ENCODE measurements around the gene NEMP2.

NEMP2 gene

DNA sequence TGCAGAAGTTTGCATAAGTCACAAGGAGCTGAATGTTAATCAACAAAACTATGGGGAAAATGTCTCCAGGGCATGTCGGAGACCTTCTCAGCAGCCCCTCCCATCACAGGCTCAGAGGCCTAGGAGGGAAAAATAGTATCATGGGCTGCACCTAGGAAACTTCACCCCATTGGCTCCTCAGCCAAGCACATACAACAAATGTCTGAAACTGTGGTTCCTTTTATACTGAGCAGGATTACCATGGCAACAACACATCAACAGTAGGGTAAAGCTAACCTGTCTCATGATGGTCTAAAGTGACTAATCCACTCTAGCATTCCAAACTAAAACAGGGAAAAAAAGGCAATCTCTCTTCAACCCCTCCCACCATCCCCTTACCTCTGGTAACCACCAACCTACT, 3.2 kb upstream of the NEMP2 start:
- Mint-ChIP-seq H3K4me3 (no peak overlapping the region), H3K27ac (no peak overlapping the region), H3K27me3 (no peaks in the 10 kb centered on the region), H3K4me1 (peaks cover 24% of the 10 kb centered on the region), H3K9me3 (peaks cover 44 to 65% of the 10 kb centered on the region in 2 donors)
- DNase-seq, result no peak
- no peak for ATAC-seq

- H3K27ac Mint-ChIP-seq, result peak overlapping the region in 1 of 2 donors; percentile 34
- H3K9me3 Mint-ChIP-seq, result peaks cover 27 to 43% of the 10 kb centered on the region in 2 donors
- H3K4me3 Mint-ChIP-seq, result peak overlapping the region; percentile 74 to 84
- peaks cover 46% of the 10 kb centered on the region for H3K4me1 Mint-ChIP-seq
- H3K27me3 Mint-ChIP-seq, result no peaks in the 10 kb centered on the region
- no peak for DNase-seq
- ATAC-seq, result no peak
Observed at GRCh38 chr2:190535586-190535985, 1.1 kb upstream of the NEMP2 start.

GRCh38 chr2:190535121-190535439, 558 bp upstream of the NEMP2 start:
- H3K4me1 Mint-ChIP-seq, result peaks cover 51% of the 10 kb centered on the region
- no peak for DNase-seq
- ATAC-seq, result no peak
- H3K4me3 Mint-ChIP-seq, result peak overlapping the region; percentile 84 to 92
- H3K27ac Mint-ChIP-seq, result peak overlapping the region; percentile 94 to 96
- peaks cover 22 to 38% of the 10 kb centered on the region in 2 donors for H3K9me3 Mint-ChIP-seq
- no peaks in the 10 kb centered on the region for H3K27me3 Mint-ChIP-seq

- peak; percentile 66 for ATAC-seq
- peak overlapping the region; percentile 99 for H3K27ac Mint-ChIP-seq
- H3K9me3 Mint-ChIP-seq, result peaks cover 15 to 28% of the 10 kb centered on the region in 2 donors
- H3K27me3 Mint-ChIP-seq, result no peaks in the 10 kb centered on the region
- DNase-seq, result peak; percentile 47 to 66
- peaks cover 62% of the 10 kb centered on the region for H3K4me1 Mint-ChIP-seq
- H3K4me3 Mint-ChIP-seq, result peak overlapping the region; percentile 92 to 96
Observed at GRCh38 chr2:190533968-190534309, 583 bp downstream of the NEMP2 start.

DNA sequence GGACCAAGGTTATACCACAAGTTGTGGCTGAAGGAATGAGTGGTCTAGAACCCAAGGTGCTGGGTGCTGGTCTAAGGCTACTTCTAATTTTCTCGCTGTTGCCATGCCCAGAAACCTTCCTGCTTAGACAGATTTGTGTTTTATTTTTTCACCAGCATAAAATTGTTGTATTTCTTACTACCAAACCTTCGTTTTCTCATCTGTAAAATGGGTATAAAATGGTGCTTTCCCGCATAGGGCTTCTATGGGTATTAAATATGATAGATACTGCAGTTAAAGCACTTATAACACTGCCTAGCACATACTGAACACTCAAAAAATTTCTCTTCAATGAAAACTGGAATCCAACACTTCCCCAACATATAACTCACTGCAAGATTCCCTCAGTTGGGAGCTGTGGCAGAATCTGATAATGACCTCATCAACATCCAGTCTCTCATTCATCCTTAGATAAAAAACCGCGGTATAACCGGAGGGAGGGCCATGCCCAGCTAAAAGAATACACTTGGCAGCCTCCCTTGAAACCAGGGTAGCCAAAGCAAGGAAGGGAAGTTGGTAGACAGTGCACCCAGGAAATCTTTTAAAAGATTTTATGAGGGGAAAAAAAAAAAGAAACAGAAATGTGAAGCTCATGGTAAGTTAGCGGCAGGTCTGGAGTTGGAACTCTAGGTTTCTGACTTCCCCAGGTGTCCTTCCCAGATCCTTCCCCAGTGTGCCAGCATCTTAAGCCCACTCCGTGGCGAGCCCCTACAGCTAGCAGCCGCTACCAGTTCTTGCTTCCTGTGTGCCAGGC, 1.2 kb downstream of the NEMP2 start:
- no peak for DNase-seq
- H3K27me3 Mint-ChIP-seq, result no peaks in the 10 kb centered on the region
- H3K9me3 Mint-ChIP-seq, result peaks cover 10 to 22% of the 10 kb centered on the region in 2 donors
- ATAC-seq, result no peak
- peak overlapping the region; percentile 99 for H3K27ac Mint-ChIP-seq
- peak overlapping the region; percentile 92 to 96 for H3K4me3 Mint-ChIP-seq
- H3K4me1 Mint-ChIP-seq, result peaks cover 68% of the 10 kb centered on the region

DNA sequence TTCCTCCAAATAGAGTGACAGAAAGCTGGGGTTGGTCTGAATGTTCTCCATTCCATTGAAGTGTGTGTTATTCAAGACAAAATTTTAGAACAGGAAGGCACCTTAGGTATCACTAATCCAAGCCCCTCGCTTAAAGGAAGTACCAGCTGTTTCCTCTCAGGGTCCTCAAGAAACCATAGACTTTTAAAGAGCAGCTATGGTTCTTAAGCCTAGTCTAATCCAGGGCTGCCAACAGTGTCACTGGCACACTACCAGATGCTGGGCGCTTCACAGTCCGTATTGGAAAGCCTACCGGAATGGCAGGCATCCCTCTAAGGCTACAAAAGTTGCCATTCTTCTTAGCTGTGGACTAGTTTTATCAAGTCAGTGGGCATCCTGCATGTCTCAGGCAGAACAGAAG, 1.9 kb downstream of the NEMP2 start:
- DNase-seq (no peak), ATAC-seq (no peak)
- Mint-ChIP-seq H3K4me1 (peaks cover 76% of the 10 kb centered on the region), H3K4me3 (peak overlapping the region; percentile 92 to 96), H3K27me3 (no peaks in the 10 kb centered on the region), H3K27ac (peak overlapping the region in 1 of 2 donors; percentile 59), H3K9me3 (peaks cover 9 to 14% of the 10 kb centered on the region in 2 donors)

DNA sequence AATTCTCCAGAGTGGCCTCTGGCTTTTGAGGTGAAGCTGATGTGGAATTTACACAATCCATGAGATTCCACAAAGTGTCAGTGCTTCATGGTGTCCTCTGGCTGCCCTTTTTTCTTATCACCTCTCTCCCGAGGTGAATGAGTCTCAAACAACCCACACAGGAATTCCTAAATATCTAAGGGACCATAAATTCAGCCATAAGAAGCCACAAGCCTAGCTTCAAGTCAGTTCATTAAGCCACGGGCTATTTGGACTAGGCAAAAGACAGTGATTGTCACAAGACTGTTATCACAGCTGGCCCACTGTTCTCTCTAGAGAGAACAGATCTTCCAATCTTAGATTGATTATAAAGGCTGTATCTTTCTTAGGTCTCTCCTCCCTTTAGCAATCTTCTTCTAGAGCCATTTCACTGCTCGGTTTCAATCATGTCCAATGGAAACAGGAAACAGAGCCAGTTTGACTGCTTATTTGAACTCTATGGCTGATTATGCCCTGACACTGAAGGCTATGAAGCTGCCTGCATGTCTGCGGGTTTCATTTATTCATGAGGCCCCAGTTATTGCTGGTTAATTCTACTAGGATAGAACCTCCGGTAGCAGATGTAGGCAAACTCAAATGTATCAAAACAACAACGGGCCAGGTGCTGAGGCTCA, 4.1 kb downstream of the NEMP2 start:
- peaks cover 85% of the 10 kb centered on the region for H3K4me1 Mint-ChIP-seq
- H3K27ac Mint-ChIP-seq, result no peak overlapping the region
- DNase-seq (no peak), ATAC-seq (no peak)
- no peaks in the 10 kb centered on the region for H3K27me3 Mint-ChIP-seq
- H3K9me3 Mint-ChIP-seq, result no peaks in the 10 kb centered on the region
- peak overlapping the region; percentile 0 to 30 for H3K4me3 Mint-ChIP-seq

DNA sequence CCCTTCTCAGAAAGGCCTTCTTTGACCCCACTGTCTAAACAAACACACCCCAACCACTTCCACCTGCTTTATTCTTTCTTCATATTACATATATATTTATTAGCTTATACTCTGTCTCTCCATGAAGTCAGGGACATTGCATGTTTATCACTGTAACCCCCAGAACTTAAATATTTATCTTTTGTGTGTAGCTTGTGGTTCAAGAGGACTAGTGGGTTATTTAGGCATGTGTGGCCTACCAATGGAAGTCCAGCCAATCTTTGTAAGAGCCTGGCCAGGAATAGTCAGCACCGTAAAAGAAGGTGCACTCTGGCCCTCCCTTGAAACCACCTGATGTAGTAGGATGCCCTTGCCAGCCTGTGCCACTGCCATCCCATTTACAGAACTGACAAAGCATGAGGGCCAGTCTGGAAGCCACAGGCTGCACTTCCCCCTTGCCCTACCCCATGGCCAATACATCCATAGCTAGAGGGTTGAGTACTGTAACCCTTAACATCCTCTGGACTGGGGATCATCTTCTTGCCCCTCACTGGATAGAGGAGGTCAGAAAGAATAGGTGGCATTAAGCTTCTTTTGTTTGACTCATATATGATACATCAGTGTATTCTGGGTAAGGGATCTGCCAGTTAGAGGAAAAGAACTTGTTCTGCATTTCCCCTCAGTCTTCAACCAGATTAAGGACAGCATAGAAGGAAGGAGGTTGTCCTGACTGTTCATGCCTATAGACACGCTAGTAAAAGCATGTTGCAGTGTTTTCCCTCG, 4.9 kb downstream of the NEMP2 start:
- H3K27ac Mint-ChIP-seq, result peak overlapping the region in 1 of 2 donors; percentile 2

GRCh38 chr2:190528521-190529001, 6.0 kb downstream of the NEMP2 start:
- Mint-ChIP-seq H3K4me3 (no peak overlapping the region), H3K27me3 (no peaks in the 10 kb centered on the region), H3K9me3 (no peaks in the 10 kb centered on the region), H3K27ac (no peak overlapping the region), H3K4me1 (peaks cover 83% of the 10 kb centered on the region)
- ATAC-seq, result no peak
- no peak for DNase-seq

More for the DNA sequence above, 4.9 kb downstream of the NEMP2 start:
- peaks cover 88% of the 10 kb centered on the region for H3K4me1 Mint-ChIP-seq
- no peaks in the 10 kb centered on the region for H3K9me3 Mint-ChIP-seq
- no peaks in the 10 kb centered on the region for H3K27me3 Mint-ChIP-seq
- DNase-seq (no peak), ATAC-seq (no peak)
- no peak overlapping the region for H3K4me3 Mint-ChIP-seq

DNA sequence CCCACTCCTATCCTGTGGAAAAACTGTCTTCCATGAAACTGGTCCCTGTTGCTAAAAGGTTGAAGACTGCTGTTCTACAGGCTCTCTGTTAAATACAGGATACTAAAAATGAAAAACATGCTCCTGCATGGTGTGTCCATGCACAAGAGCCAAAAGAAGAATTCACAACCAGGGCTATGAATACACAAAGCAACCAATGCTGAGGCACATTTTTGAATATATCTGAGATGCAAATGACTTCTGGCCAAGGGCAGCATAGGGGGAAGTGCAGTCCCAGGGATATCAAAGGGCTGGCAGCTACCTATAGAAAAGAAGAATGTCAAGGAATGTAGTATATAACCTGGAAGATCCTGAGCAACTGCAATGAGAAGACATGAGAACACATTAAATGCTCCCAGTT, 6.6 kb downstream of the NEMP2 start:
- Mint-ChIP-seq H3K9me3 (no peaks in the 10 kb centered on the region), H3K4me3 (no peak overlapping the region), H3K27me3 (no peaks in the 10 kb centered on the region), H3K4me1 (peaks cover 77% of the 10 kb centered on the region), H3K27ac (no peak overlapping the region)
- ATAC-seq, result no peak
- no peak for DNase-seq

GRCh38 chr2:190527214-190527613, 7.3 kb downstream of the NEMP2 start:
- Mint-ChIP-seq H3K27me3 (no peaks in the 10 kb centered on the region), H3K4me3 (no peak overlapping the region), H3K27ac (no peak overlapping the region), H3K9me3 (no peaks in the 10 kb centered on the region), H3K4me1 (peaks cover 70% of the 10 kb centered on the region)
- ATAC-seq (no peak), DNase-seq (no peak)

GRCh38 chr2:190526105-190526750, 8.3 kb downstream of the NEMP2 start:
- ATAC-seq (no peak), DNase-seq (no peak)
- H3K4me1 Mint-ChIP-seq, result peaks cover 68% of the 10 kb centered on the region
- H3K9me3 Mint-ChIP-seq, result no peaks in the 10 kb centered on the region
- H3K27ac Mint-ChIP-seq, result peak overlapping the region in 1 of 2 donors; percentile 47
- H3K27me3 Mint-ChIP-seq, result no peaks in the 10 kb centered on the region
- H3K4me3 Mint-ChIP-seq, result peak overlapping the region in 1 of 2 donors; percentile 16

DNA sequence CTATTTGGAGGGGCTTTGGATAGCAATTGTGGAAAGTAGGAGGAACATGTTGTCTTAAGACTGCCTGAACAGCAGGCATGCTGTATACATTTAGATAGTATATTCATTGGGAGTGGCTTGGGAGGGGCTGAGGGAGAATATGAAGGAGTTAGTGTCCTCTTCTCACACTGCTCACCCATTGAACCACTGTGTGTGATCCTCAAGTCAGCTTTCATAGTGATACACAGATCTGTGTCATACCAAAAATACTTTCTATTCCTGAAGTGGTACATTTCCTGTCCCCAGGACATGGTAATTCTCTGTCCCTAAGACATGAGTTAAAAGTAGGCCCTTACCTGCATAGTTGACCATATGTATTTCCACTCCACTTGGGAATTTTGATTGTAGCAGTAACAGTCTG, 9.6 kb downstream of the NEMP2 start:
- peaks cover 68% of the 10 kb centered on the region for H3K4me1 Mint-ChIP-seq
- no peak for DNase-seq
- no peak overlapping the region for H3K27ac Mint-ChIP-seq
- H3K4me3 Mint-ChIP-seq, result no peak overlapping the region
- no peaks in the 10 kb centered on the region for H3K27me3 Mint-ChIP-seq
- no peaks in the 10 kb centered on the region for H3K9me3 Mint-ChIP-seq
- peak; percentile 61 for ATAC-seq

- Mint-ChIP-seq H3K4me3 (peak overlapping the region; percentile 2 to 9), H3K27ac (peak overlapping the region; percentile 6), H3K9me3 (no peaks in the 10 kb centered on the region), H3K4me1 (peaks cover 34% of the 10 kb centered on the region), H3K27me3 (no peaks in the 10 kb centered on the region)
- ATAC-seq (peak; percentile 78), DNase-seq (no peak)
Observed at GRCh38 chr2:190519975-190520767, 14.4 kb downstream of the NEMP2 start.

DNA sequence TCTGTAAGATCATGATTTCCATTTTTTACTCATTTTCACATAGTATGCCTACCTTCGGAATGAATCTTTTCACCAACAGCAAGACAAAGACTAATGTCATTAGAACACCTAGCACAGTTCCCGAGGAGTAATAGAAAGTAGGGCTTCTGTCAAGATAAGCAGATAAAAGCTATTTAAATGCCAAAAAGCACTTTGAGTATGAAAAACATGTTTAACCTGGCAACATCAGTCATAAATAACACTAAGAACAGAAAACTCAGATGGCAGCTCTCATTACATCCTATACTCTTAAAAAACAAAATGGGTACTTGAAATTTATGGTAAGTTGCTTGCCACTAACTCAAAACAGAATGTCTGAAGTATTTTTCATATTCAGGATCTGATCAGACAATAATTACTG, 17.1 kb downstream of the NEMP2 start:
- Mint-ChIP-seq H3K27me3 (no peaks in the 10 kb centered on the region), H3K9me3 (no peaks in the 10 kb centered on the region), H3K4me1 (peaks cover 38% of the 10 kb centered on the region), H3K4me3 (no peak overlapping the region), H3K27ac (no peak overlapping the region)
- no peak for DNase-seq
- ATAC-seq, result no peak

All from stimulated activated naive CD8-positive, alpha-beta T cell treated with anti-CD3 and anti-CD28 coated beads, Interleukin-15, amount 100 ng/mL, for 72 hours (primary cell).